NB4 (cell line): Measurements from ENCODE around the gene SGMS1.

Experiments
- DNase-seq: peaks from one replicate; pipeline ENCODE4 v3.0.0; 2010; ENCODE audit warnings: low read depth
- H3K4me3 ChIP-seq: one replicate; pipeline ENCODE4 v1.5.1; 2011; ENCODE audit warnings: mild to moderate bottlenecking, low read depth, low read length, moderate library complexity
- CTCF ChIP-seq: IDR thresholded peaks from one replicate; pipeline ENCODE4 v1.5.1; 2012; ENCODE audit warnings: low read depth, low read length
- MAX ChIP-seq: IDR thresholded peaks from 2 replicates; pipeline ENCODE4 v1.6.1; 2011; ENCODE audit warnings: low read depth, low read length
- MYC ChIP-seq: IDR thresholded peaks from 2 replicates; pipeline ENCODE4 v1.6.1; 2011; ENCODE audit warnings: low read depth, low read length
- POLR2A ChIP-seq: IDR thresholded peaks from 2 replicates; pipeline ENCODE4 v1.6.1; 2011; ENCODE audit warnings: mild to moderate bottlenecking; ENCODE audit not compliant: insufficient read length; ENCODE audit errors: extremely low read depth

Gene SGMS1

GRCh38 chr10:50619882-50620281, 3.9 kb downstream of the SGMS1 start:
- TF ChIP-seq MAX = no peak
- TF ChIP-seq MYC = no peak
- no peak for TF ChIP-seq CTCF
- TF ChIP-seq POLR2A = no peak
- no peak for DNase-seq
- H3K4me3 ChIP-seq = no peak overlapping the region

DNA sequence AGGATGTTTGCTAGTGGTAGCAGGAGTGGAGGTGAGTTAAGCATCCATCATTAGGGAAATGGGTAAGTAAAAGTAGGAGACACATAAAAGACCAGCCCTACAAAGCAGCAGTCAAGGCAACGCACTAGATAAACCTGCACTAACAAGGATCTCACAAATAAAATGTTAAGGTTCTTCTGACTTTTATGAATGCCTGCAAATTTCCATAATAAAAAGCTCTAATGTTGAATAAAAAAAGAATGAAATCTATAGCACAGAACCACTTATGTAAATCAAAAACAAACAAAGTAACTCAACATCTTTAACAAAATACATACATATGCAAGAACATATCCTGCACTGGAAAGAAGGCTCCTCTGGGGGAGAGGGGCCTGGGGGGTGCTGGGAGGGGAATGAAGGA, 4.6 kb downstream of the SGMS1 start:
- no peak overlapping the region for H3K4me3 ChIP-seq
- DNase-seq = no peak
- TF ChIP-seq POLR2A (no peak), MAX (no peak), CTCF (no peak), MYC (no peak)

DNA sequence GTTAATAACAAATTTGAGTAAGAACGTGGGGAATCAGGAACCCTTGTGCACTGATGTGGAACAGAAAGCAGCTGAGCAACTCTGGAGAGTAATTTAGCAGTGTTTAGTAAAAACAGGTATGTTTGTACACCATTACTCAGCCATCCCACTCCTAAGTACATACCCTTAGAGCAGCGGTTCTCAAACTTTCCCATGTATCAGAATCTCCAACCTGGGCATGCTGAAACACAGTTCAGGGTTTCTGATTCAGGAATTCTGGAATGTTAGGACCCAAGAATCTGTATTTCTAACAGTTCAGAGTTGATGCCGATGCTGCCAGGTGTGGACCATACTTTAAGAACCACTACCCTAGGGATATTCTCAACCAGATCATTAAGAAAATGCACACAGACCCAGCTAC, 5.1 kb downstream of the SGMS1 start:
- DNase-seq = no peak
- TF ChIP-seq MAX = no peak
- H3K4me3 ChIP-seq = no peak overlapping the region

GRCh38 chr10:50615658-50616057, 8.1 kb downstream of the SGMS1 start:
- no peak for DNase-seq
- TF ChIP-seq CTCF (no peak), MYC (no peak), MAX (no peak), POLR2A (no peak)
- H3K4me3 ChIP-seq = no peak overlapping the region

DNA sequence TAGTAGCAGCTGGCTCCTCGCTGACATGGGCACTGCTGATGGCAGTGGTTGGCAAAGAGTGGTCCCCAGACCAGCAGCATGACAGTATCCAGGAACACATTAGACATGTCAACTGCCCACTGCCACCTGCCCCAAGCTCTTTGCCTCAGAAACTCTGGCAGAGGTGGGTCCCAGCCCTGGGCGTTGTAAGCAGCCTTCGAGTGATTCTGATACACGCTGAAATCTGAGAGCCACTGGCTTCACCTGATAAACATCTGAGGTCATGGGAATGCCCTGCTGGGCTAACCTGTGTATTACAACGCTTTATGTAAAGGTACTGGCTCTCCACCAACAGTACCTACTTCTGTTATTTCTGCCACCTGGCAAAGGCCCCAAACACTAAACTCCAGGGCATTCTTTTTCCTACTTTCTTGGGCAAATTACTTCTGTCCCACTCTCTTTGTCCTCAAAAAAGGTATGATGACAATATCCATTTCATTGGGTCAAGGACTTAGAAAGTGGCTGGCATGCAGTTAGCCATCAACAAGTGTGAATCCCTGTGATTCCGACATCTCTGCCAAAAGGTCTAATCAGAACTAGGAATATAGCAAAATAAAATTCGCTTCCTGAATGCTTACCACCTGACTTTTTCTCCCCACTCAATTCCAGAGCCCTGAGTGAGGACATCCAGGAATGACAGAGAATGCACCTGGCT, 9.2 kb downstream of the SGMS1 start:
- no peak for DNase-seq
- H3K4me3 ChIP-seq = no peak overlapping the region
- TF ChIP-seq POLR2A = no peak
- TF ChIP-seq MYC = no peak
- TF ChIP-seq MAX = no peak
- no peak for TF ChIP-seq CTCF

GRCh38 chr10:50613726-50614443, 9.9 kb downstream of the SGMS1 start:
- TF ChIP-seq CTCF = no peak
- no peak for TF ChIP-seq MAX
- TF ChIP-seq POLR2A = no peak
- TF ChIP-seq MYC = no peak
- no peak for DNase-seq
- H3K4me3 ChIP-seq = no peak overlapping the region
